Subcutaneous abdominal adipose tissue (tissue), 5 donors: ENCODE measurements around the gene NEDD4L.

Experiments
- H3K27ac ChIP-seq: one replicate; pipeline ENCODE4 v1.7.0; 2013; ENCODE audit warnings: low read depth, mild to moderate bottlenecking, inconsistent platforms, low read length, moderate library complexity
- H3K27me3 ChIP-seq, 5 donors: one replicate each; pipeline ENCODE4 v1.7.0; 2013; ENCODE audit warnings: low read length in 5 of 5, inconsistent platforms in 1 of 5; ENCODE audit not compliant: control insufficient read depth in 5 of 5, insufficient read depth in 4 of 5
- H3K36me3 ChIP-seq, 5 donors: one replicate each; pipeline ENCODE4 v1.7.0; 2013; ENCODE audit warnings: low read length in 5 of 5; ENCODE audit not compliant: control insufficient read depth in 5 of 5, insufficient read depth in 5 of 5
- H3K4me1 ChIP-seq, 5 donors: one replicate each; pipeline ENCODE4 v1.7.0; 2013; ENCODE audit warnings: low read length in 5 of 5, mild to moderate bottlenecking in 3 of 5, moderate library complexity in 1 of 5; ENCODE audit not compliant: control insufficient read depth in 5 of 5, insufficient read depth in 5 of 5
- H3K4me3 ChIP-seq, 5 donors: one replicate each; pipeline ENCODE4 v1.7.0; 2013; ENCODE audit warnings: low read length in 5 of 5, low read depth in 1 of 5
- H3K9ac ChIP-seq, 5 donors: one replicate each; pipeline ENCODE4 v1.7.0; 2013; ENCODE audit warnings: low read length in 5 of 5, mild to moderate bottlenecking in 4 of 5, moderate library complexity in 3 of 5
- H3K9me3 ChIP-seq, 5 donors: one replicate each; pipeline ENCODE4 v1.7.0; 2013; ENCODE audit warnings: low read length in 5 of 5; ENCODE audit not compliant: control insufficient read depth in 5 of 5
- donor health status: healthy.
- donor health status: healthy.
- donor health status: healthy.
- donor health status: healthy.
- donor health status: healthy.

Gene NEDD4L

DNA sequence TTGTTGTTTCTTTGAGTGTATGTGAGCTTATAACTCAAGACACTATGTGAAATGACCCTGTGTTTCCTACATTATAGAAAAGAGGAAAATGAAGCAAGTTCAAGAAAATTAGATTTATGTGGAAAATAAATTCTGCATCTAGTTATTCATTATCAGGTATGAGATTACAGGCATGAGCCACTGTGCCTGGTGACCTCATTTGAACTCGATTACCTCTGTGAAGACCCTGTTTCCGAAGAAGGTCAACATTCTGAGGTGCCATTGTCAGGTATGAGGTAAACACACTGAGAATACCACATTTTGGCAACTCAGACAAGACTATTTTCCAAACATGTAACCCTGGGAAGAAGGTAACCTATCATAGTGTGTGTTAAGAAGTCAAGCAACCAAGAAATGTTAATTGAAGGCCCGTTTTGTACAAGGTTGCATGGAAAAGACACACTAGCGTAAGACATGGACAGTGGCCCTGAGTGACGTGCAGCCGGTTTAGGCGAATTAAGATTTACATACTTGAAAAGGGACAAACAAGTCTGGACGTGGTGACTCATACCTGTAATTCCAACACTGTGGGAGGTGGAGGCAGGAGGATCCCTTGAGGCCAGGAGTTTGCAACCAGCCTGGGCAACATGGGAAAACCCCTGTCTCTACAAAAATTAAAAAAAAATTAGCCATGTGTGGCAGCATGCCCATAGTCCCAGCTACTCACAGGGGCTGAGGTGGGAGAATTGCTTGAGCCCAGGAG, 186.6 kb downstream of the NEDD4L start:
- Histone ChIP-seq H3K27ac (no peak overlapping the region), H3K4me1 (peaks cover 0 to 5% (median 2%) of the 10 kb centered on the region in 5 donors)

DNA sequence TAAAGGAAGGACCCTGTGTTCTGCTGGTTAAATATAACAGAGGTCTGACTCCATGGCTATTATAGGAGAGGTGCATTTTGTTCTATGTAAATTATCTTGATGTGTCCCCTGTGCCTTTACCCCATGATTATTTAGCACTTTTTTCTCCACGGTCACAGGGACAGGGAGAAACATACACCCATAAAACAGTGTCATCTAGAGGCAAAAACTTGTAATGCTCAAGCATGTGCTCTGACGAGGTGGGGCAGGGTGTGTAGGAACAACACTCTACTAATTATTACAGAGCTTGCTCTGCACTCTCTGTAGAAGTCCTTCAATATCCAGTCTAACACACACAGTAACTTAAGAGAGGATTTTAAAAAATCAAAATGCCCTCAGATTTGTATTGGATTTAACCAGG, 187.9 kb downstream of the NEDD4L start:
- Histone ChIP-seq H3K9me3 (no peaks in the 10 kb centered on the region), H3K27me3 (no peaks in the 10 kb centered on the region), H3K4me3 (no peak overlapping the region), H3K9ac (no peak overlapping the region), H3K27ac (no peak overlapping the region), H3K36me3 (no peaks in the 10 kb centered on the region), H3K4me1 (peaks cover 0 to 5% (median 2%) of the 10 kb centered on the region in 5 donors)

More for the DNA sequence above, 186.6 kb downstream of the NEDD4L start:
- Histone ChIP-seq H3K36me3 (no peaks in the 10 kb centered on the region), H3K9me3 (no peaks in the 10 kb centered on the region), H3K9ac (no peak overlapping the region), H3K4me3 (no peak overlapping the region), H3K27me3 (no peaks in the 10 kb centered on the region)

DNA sequence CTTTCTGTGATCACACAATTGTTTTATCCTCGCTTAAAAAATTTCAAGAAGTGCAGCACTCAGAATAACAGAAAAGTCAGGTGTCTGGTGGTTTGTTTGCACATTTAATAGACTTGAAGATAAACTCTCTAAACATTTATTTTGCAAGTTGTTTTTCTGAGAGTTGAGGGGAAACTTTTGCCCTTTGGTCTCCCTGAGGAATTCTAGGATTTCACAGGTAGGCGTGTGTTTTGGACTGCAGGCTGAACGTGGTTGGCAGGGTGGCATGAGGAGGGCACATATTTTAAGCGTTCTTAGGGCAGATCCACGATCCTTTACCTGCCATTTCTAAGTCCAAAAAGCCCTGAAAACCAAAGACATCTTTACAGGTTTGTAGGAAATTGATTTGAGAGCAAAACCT, 188.6 kb downstream of the NEDD4L start:
- Histone ChIP-seq H3K9me3 (no peaks in the 10 kb centered on the region), H3K36me3 (no peaks in the 10 kb centered on the region), H3K4me1 (peaks cover 0 to 5% (median 2%) of the 10 kb centered on the region in 5 donors), H3K27me3 (no peaks in the 10 kb centered on the region), H3K9ac (no peak overlapping the region), H3K27ac (peak overlapping the region; percentile 51), H3K4me3 (no peak overlapping the region)

DNA sequence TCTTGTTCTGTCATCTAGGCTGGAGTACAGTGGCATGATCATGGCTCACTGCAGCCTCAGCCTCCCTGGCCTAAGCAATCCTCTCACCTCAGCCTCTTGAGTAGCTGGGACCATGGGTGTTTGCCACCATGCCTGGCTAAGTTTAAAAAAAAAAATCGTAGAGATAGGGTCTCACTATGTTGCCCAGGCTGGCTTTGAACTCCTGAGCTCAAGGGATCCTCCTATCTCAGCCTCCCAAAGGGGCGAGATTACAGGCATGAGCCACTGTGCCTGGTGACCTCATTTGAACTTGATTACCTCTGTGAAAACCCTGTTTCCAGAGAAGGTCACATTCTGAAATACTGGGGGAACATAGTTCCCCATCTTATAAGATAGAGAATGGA, 190.3 kb downstream of the NEDD4L start:
- H3K4me1 ChIP-seq = peaks cover 0 to 5% (median 2%) of the 10 kb centered on the region in 5 donors
- no peak overlapping the region for H3K4me3 ChIP-seq
- no peak overlapping the region for H3K9ac ChIP-seq
- no peaks in the 10 kb centered on the region for H3K9me3 ChIP-seq
- no peaks in the 10 kb centered on the region for H3K27me3 ChIP-seq
- H3K36me3 ChIP-seq = no peaks in the 10 kb centered on the region
- peak overlapping the region; percentile 51 for H3K27ac ChIP-seq

DNA sequence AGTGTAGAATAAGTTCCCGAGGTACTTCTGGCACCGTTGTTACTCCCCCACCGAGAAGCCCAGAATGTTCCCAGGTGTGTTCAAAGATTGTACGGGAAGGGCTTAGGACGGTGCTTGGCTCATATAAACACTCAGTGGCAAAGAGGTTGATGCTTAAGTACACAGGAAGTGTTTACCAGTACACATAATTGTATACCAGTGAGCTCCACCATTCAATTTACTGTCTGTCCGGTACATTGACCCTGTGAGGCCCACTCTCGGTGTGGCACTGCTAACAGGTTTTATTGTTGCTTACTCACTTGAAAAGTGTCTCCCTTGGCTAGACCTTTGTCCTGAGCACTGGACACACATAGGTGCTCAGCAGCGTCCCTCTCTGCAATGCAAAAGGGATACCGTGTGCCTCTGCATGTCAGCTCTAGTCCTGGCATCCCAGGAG, 191.0 kb downstream of the NEDD4L start:
- H3K9ac ChIP-seq = no peak overlapping the region
- H3K4me3 ChIP-seq = no peak overlapping the region
- no peaks in the 10 kb centered on the region for H3K36me3 ChIP-seq
- no peak overlapping the region for H3K27ac ChIP-seq
- no peaks in the 10 kb centered on the region for H3K27me3 ChIP-seq
- H3K4me1 ChIP-seq = peaks cover 0 to 5% (median 3%) of the 10 kb centered on the region in 5 donors
- no peaks in the 10 kb centered on the region for H3K9me3 ChIP-seq

DNA sequence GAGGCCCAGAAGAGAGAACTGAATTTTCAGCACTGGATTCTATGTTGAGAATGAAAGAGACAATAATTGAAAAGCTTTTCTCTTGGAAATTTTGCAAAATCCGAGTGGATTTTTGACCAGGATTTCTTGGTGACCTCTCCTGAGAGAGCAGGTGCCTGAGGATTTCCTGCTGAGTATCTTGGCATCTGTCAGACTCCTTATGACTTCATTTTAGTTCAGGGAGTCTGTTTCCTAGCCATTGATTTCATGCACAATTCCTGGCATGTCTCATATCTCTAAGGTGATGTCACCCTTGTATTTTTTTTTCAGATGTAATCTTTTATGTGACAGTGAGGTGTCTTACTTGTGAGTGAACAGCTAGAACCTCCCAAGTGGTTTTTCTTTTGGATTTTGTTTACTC, 195.9 kb downstream of the NEDD4L start:
- Histone ChIP-seq H3K4me1 (peaks cover 0 to 14% (median 6%) of the 10 kb centered on the region in 5 donors), H3K27ac (no peak overlapping the region), H3K36me3 (no peaks in the 10 kb centered on the region), H3K27me3 (no peaks in the 10 kb centered on the region), H3K4me3 (no peak overlapping the region), H3K9ac (no peak overlapping the region), H3K9me3 (no peaks in the 10 kb centered on the region)

DNA sequence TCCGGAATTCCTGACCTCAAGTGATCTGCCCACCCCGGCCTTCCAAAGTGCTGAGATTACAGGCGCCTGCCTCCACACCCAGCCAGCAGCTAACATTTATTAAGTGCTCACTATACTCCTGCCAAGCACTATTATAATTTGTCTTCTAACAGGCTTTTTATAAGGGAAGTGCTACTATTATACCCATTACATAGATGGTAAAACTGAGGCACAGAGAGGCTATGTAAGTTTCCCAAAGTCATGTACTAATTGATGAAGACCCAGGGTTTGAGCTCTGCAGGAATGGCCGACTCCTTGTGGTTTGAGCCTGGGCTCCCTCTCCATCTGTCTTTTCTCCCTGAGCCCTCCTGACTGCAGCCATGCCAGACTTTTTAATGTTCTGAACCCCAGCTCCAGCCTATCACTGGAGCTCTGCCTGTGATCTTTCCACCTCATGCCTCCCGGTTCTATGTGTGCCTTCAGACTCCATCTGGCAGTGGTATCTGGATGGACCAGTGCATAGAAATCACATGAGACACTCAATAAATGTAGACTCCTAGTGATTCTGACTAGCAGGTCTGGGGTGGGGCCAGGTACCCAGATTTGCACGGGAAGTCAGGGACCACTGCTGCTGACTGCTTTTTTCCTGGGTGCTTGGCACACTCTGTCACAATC, 197.1 kb downstream of the NEDD4L start:
- Histone ChIP-seq H3K9ac (no peak overlapping the region), H3K27ac (no peak overlapping the region), H3K27me3 (no peaks in the 10 kb centered on the region), H3K4me1 (peaks cover 0 to 14% (median 6%) of the 10 kb centered on the region in 5 donors), H3K9me3 (no peaks in the 10 kb centered on the region), H3K4me3 (no peak overlapping the region), H3K36me3 (no peaks in the 10 kb centered on the region)

DNA sequence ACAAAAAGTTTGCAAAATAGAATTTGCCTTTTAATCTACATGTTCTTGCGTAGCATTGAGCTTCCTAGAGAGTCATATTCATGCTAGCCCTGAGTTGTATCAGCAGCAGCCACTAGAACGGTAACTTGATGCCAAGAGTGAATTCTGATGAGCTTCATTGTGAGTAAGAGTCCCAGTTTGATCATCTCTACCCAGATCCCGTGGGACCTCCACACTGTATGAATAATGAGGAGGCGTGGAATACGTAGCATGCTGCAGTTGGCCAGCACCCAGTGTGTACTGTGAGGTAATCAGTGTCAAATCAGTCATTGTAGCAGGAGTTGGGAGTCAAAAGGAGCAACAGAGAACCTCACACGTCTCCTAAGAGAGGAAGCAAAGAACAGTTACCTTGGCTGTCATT, 197.9 kb downstream of the NEDD4L start:
- H3K4me3 ChIP-seq = no peak overlapping the region
- H3K36me3 ChIP-seq = no peaks in the 10 kb centered on the region
- H3K27me3 ChIP-seq = no peaks in the 10 kb centered on the region
- H3K4me1 ChIP-seq = peaks cover 0 to 14% (median 9%) of the 10 kb centered on the region in 5 donors
- H3K9me3 ChIP-seq = no peaks in the 10 kb centered on the region
- no peak overlapping the region for H3K27ac ChIP-seq
- no peak overlapping the region for H3K9ac ChIP-seq

DNA sequence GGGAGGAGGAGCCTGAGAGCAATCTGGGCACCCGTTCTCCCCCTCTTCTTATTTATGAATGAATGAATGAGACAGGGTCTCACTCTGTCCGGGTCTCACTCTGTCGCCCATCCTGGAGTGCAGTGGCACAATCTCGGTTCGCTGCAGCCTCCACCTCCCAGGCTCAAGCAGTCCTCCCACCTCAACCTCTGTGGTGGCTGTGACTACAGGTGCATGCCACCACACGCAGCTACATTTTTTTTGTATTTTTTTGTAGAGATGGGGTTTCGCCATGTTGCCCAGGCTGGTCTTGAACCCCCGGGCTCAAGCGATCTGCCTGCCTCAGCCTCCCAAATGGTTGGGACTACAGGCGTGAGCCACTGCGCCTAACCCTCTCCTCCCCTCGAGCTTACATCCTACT, 198.4 kb downstream of the NEDD4L start:
- Histone ChIP-seq H3K4me3 (no peak overlapping the region), H3K4me1 (peaks cover 0 to 20% (median 15%) of the 10 kb centered on the region in 5 donors), H3K9ac (no peak overlapping the region), H3K27me3 (no peaks in the 10 kb centered on the region), H3K27ac (no peak overlapping the region), H3K36me3 (no peaks in the 10 kb centered on the region), H3K9me3 (no peaks in the 10 kb centered on the region)

DNA sequence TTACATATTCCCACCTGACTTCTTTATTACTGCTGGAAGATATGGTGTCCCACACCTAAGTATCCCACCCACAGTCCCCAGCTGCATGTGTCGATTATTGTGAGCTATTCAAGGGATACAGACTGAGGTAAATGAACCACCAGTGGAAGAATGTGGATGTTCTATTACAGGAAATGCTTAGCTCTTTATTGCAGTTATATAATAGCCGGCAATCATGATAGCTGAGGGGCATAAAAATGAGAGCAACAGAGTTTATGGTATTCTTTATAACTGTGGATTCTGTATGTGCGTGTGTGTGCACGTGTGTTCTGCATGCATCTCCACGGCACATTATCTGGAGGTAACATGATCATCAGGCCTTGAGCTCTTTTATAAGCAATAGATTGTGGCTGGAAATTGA, 198.9 kb downstream of the NEDD4L start:
- Histone ChIP-seq H3K36me3 (no peaks in the 10 kb centered on the region), H3K4me3 (no peak overlapping the region), H3K27me3 (no peaks in the 10 kb centered on the region), H3K27ac (no peak overlapping the region), H3K4me1 (peaks cover 0 to 25% (median 18%) of the 10 kb centered on the region in 5 donors), H3K9ac (no peak overlapping the region), H3K9me3 (no peaks in the 10 kb centered on the region)
